GM21447 (cell line): ENCODE results near the gene RAI1.

ENCODE experiments used
- ATAC-seq: cut with Tn5 transposase; IDR thresholded peaks from one replicate; pipeline ENCODE4 v1.9.1; 2021; ENCODE audit not compliant: unreplicated experiment

The RAI1 gene

DNA sequence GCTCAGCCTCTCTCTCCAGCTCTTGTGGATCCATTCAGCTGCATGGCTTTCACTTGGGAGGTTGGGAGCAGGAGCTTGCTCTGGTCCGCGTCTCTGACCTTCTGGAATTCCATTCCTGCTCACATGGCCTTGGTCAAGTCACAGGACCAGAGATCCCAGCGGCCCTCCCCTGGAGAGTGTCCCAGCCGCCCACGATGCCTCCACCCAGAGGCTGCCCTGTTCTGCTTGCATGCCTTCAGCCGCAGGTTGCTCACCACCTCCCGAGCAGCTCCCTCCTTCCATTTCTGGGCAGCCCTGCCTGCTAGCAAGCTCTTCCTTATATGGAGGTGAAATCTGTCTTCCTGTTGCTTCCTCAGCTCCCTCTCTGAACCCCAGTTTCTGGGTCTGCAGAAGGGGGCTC lies 32.6 kb downstream of the RAI1 start:
- no peak for ATAC-seq

GRCh38 chr17:17714261-17714866 lies 33.1 kb downstream of the RAI1 start:
- ATAC-seq: no peak

DNA sequence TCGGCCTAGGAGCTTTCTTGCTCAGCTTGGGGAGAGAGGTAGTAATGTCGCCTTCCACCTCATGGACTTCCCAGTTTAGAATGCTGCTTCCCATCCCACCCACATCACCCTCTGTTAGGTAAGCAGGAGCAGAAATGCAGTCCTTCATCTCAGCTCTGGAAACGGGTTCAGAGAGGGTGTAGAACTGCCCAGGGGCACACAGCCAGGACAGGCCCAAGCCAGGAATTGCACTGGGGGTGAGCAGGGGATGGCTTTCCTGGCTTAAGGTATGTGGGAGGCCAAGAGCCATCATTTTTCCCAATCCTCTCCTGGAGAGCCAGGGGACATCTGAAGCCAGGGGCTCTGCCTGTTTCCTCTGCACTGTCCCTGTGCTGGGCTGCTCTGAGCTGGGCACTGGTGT lies 33.6 kb downstream of the RAI1 start:
- ATAC-seq: no peak

DNA sequence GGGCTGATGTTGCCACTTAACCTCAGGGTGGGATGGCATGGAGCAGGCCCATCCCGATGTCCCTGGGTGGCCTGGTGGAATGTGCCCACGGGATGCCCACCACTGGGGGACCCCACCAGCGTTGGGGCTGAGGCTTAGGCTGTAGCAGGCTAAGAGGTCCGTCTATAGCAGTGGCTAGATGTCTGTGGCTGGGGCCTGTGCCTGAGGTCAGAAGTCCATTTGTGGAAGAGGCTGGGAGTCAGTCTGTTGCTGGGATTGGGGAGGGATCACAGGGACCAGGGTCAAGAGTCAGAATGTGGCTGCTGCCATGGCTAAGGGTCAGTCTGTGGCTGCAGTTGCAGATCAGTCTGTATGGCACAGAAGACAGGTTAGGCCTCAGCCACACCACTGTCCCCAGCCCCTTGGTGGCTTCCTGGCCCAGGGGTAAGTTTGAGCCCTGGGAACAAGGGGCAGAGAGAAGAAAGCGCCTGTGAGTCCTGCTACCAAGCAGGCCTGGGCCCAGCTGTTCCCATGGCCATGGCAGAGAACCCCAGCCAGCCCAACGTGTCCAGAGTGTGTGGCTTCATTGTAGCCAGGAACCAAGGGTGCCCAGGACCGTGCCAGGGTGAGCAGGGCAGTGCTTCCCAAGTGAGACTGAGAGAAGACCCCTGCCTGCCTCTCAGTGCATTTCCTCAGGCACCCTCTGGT lies 35.7 kb downstream of the RAI1 start:
- ATAC-seq: no peak

- no peak for ATAC-seq
These were observed 37.0 kb downstream of the RAI1 start for GRCh38 chr17:17718251-17718650.

GRCh38 chr17:17719199-17719940 lies 38.1 kb downstream of the RAI1 start:
- no peak for ATAC-seq

- no peak for ATAC-seq
These were observed 38.8 kb downstream of the RAI1 start for GRCh38 chr17:17719966-17720543.

- no peak for ATAC-seq
These were observed 39.9 kb downstream of the RAI1 start for GRCh38 chr17:17721140-17721668.

DNA sequence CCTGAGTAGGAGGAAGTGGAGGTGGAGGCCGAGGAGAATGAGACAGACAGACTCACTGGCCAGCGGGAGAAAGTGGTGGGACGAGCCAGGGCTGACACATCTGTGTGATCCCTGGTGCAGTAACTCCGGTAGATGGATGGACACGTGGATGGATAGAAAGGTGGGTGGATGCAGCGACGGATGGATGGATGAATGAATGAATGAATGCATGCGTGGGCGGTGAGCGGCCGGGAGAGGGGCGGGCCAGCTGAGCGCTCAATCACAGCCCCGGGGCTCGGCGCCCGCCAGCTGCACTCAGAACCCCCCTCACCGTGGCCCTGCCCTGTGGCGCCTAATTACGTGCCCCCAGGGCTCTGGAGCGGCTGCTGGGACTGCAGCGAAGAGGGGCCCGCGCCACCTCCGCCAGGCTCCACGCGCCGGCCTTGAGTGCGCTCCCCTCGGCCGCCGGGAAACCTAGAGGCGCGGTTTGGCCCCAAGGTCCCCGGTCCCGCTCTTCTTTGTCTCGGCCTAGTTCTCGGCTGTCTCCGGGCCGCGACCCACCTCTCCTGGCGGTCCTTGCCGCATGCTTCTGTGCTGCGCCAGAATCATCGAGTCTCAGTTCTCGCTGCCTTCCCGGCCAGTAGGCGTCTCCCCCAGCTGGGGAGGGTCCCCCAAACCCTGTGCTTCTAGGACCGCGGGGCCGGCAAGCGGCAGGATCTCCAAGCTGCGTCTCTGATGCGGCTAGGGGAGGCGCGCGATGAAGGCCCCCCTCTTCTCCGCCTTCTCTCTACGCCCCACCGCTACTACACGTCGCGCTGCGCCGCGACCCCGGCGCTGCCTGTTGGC lies 41.0 kb downstream of the RAI1 start:
- ATAC-seq: no peak

DNA sequence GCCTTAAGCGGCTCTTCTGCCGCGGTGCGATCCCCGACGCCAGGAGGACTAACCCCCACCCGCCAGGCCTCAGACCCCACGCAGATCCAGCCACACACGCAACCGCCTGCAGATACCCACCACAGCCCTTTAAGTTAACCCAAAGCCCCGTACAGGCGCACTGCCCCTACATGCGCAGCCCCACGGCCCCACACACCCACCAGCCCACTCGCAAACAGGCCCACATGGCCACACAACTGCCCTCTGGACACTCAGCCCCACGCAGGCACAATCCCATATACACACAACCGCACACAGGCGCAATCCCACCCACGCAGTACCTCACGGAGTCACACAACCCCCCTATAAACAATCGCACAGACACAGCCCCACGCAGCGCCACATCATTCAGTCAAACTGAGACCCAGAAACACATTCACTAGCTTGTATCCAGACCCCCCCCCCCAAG lies 41.7 kb downstream of the RAI1 start:
- ATAC-seq: no peak

- peak; percentile 34 for ATAC-seq
These were observed 42.4 kb downstream of the RAI1 start for GRCh38 chr17:17723354-17724261.

GRCh38 chr17:17724307-17725010 lies 43.2 kb downstream of the RAI1 start:
- peak; percentile 47 for ATAC-seq

DNA sequence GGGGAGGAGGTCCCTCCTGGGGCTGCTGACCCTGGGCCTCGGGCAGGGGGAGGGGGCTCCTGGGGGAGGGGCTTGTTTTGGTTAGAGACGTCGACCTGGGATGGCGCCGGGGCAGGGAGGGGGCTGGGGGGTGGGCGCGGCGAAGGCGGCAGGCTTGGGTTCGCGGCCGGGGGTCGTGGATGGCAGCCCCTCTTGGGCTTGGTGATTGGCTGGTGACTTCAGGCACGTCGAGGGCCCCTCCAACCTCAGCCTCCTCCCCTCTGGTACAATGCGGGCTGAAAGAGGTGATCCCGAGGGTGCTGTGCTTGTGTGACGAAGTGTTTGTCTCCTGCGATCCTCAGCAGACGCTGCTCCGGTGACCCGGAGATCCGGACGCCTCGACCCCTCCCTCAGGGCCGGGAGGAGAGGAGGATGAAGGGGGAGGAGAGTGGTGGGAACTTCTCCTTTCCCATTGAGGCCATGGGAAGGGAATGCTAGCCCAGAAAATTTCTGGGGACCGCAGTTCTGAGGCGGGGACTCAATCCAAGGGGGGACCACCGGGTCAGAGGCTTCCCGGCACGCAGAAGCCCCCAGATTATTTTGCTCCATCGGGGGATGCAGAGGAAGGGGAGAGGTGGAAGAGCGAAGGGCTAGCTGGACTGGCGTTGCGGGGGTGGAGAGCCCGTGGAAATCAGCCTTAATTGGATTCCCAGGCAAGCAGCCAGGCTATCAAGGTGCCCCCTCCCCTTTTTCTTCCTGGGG lies 43.9 kb downstream of the RAI1 start:
- ATAC-seq: no peak

- no peak for ATAC-seq
These were observed 44.6 kb downstream of the RAI1 start for GRCh38 chr17:17725752-17726457.

DNA sequence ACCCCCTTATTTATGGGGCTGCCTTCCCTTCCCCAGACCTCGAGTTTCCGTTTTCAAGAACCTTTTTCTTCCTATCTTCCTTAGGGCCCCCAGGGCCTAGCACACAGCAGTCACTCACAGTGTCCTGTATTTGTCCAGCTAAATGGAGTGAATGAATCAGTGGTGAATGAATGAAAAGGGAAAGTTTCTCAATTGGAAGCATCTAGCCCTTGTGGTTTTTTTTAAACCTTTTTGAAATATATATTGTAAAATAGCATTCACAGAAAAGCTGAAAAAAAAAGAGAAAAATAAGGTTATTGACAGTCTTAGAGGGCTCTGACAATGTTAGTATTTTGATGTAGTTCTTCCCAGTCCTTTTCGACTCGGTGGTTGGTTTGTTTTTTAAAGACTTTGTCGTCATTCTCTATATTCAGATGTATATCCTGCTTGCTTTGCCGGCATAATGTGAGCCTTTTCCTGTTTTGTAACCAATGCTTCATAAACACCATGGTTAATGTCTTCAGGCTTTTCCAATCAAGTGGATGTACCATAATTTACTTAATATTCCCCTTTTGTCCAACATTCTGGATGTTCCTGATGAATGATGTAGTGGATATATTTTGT lies 45.3 kb downstream of the RAI1 start:
- no peak for ATAC-seq

- no peak for ATAC-seq
These were observed 45.9 kb downstream of the RAI1 start for GRCh38 chr17:17727111-17727659.

DNA sequence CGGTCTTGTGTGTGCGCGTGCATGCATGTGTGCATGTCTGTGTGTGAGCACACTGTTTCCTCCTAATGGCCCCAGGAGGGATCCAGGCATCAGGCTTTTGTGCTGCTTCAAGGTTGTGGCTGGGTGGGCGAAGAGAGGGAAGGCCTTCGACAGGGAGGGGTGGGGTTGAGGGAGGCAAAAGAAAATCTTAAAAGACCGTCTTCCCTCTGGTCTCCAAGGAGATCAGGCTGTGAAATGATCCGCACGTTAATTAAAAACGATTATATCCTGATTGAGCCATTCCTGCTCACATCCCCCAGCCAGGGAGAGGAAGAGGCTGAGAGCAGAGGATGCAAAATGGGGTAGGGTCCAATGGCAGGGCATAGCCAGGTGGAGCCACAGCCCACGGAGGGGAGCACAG lies 46.9 kb downstream of the RAI1 start:
- ATAC-seq: no peak
